WTC11 (cell line): ENCODE measurements around the gene TBC1D3I. TPM values are rescaled to one million over a fixed set of nuclear protein-coding genes. Genes with fewer than 3 reads are reported as not detected.
"Not testable (repeated sequence)": the region's sequence is repeated elsewhere in the genome, so short reads cannot be mapped to it uniquely, and the experiment has no call there.

ENCODE experiments used
- ATAC-seq: fragments of 200-7000 bp; cut with Tn5 transposase; 2 replicates; pipeline ENCODE4 v1.10.0; 2021; ENCODE audit warnings: mild to moderate bottlenecking, moderate library complexity
- CTCF ChIA-PET: fragments of 300-600 bp; sonication (Branson Sonifier 250); formaldehyde crosslinking; loops from one replicate; lab custom pipeline; 2021; ENCODE audit warnings: antibody characterized with exemption; lab: Charles Lee
- POLR2A ChIA-PET: fragments of 350-600 bp; sonication (Branson Sonifier 250); formaldehyde crosslinking; loops from one replicate; lab custom pipeline; 2021; ENCODE audit warnings: antibody characterized with exemption; lab: Charles Lee
- DNase-seq: peaks from one replicate; pipeline ENCODE4 v3.0.0; 2021; ENCODE audit warnings: low spot score
- H3K27ac Mint-ChIP-seq: 2 replicates; pipeline ENCODE4 v1.8.0; 2021; ENCODE audit warnings: mixed read lengths
- H3K27me3 Mint-ChIP-seq: 2 replicates; pipeline ENCODE4 v1.8.0; 2021; ENCODE audit warnings: low read depth, mild to moderate bottlenecking, moderate library complexity, mixed read lengths
- H3K36me3 Mint-ChIP-seq: 2 replicates; pipeline ENCODE4 v1.8.0; 2021; ENCODE audit warnings: mixed read lengths
- H3K4me1 Mint-ChIP-seq: 2 replicates; pipeline ENCODE4 v1.8.0; 2022; ENCODE audit warnings: mixed read lengths
- H3K4me3 Mint-ChIP-seq: 2 replicates; pipeline ENCODE4 v1.8.0; 2021; ENCODE audit warnings: mild to moderate bottlenecking, moderate library complexity, mixed read lengths
- H3K9me3 Mint-ChIP-seq: 2 replicates; pipeline ENCODE4 v1.8.0; 2021; ENCODE audit warnings: mixed read lengths
- ATF1 ChIP-seq: sonication (generic); formaldehyde crosslinking; IDR thresholded peaks from 2 replicates; pipeline ENCODE4 v1.8.1; 2023; ENCODE audit warnings: mild to moderate bottlenecking, moderate library complexity, missing genetic modification reagents
- CREM ChIP-seq: sonication (generic); formaldehyde crosslinking; IDR thresholded peaks from 2 replicates; pipeline ENCODE4 v1.8.1; 2022; ENCODE audit warnings: mild to moderate bottlenecking, missing genetic modification reagents, moderate library complexity
- FOXK1 ChIP-seq: sonication (generic); formaldehyde crosslinking; IDR thresholded peaks from 2 replicates; pipeline ENCODE4 v1.8.0; 2022; ENCODE audit warnings: mild to moderate bottlenecking, moderate library complexity, missing genetic modification reagents
- FOXP1 ChIP-seq: sonication (generic); formaldehyde crosslinking; IDR thresholded peaks from 2 replicates; pipeline ENCODE4 v1.8.0; 2022; ENCODE audit warnings: missing genetic modification reagents, mild to moderate bottlenecking, moderate library complexity, borderline replicate concordance
- GABPB1 ChIP-seq: sonication (generic); formaldehyde crosslinking; IDR thresholded peaks from 2 replicates; pipeline ENCODE4 v1.8.1; 2023; ENCODE audit warnings: mild to moderate bottlenecking, missing genetic modification reagents
- PRRX2 ChIP-seq: fragments of 250-450 bp; sonication (Bioruptor Pico); IDR thresholded peaks from 2 replicates; pipeline ENCODE4 v1.8.0; 2021; ENCODE audit warnings: mild to moderate bottlenecking
- TEAD4 ChIP-seq: sonication (generic); formaldehyde crosslinking; IDR thresholded peaks from 2 replicates; pipeline ENCODE4 v1.8.0; 2022; ENCODE audit warnings: mild to moderate bottlenecking, missing genetic modification reagents
- ZBTB21 ChIP-seq: sonication (generic); formaldehyde crosslinking; IDR thresholded peaks from 2 replicates; pipeline ENCODE4 v1.8.1; 2023; ENCODE audit warnings: mild to moderate bottlenecking, missing genetic modification reagents, borderline replicate concordance
- ZNF263 ChIP-seq: sonication (generic); formaldehyde crosslinking; IDR thresholded peaks from 2 replicates; pipeline ENCODE4 v1.8.1; 2022; ENCODE audit warnings: low read depth, mild to moderate bottlenecking, moderate library complexity, missing genetic modification reagents
- ZNF317 ChIP-seq: sonication (generic); formaldehyde crosslinking; IDR thresholded peaks from 2 replicates; pipeline ENCODE4 v1.8.1; 2023; ENCODE audit warnings: low read depth, mild to moderate bottlenecking, moderate library complexity, missing genetic modification reagents, borderline replicate concordance
- ZNF396 ChIP-seq: fragments of 250-450 bp; sonication (Bioruptor Pico); IDR thresholded peaks from 2 replicates; pipeline ENCODE4 v1.8.0; 2021; ENCODE audit warnings: mild to moderate bottlenecking, moderate library complexity, borderline replicate concordance
- total RNA-seq: library from RNA; stranded (reverse); gene quantifications from 3 replicates; pipeline ENCODE4 v1.2.3, GENCODE V29; 2021
- TF ChIP-seq, protein P1 (sequence below): sonication (generic); formaldehyde crosslinking; IDR thresholded peaks from 2 replicates; pipeline ENCODE4 v1.8.1; 2023; ENCODE audit warnings: mild to moderate bottlenecking, missing genetic modification reagents
- TF ChIP-seq, protein P2 (sequence below): sonication (generic); formaldehyde crosslinking; IDR thresholded peaks from 2 replicates; pipeline ENCODE4 v1.8.1; 2022; ENCODE audit warnings: mild to moderate bottlenecking, missing genetic modification reagents, moderate library complexity, borderline replicate concordance
- TF ChIP-seq, protein P3 (sequence below): sonication (generic); formaldehyde crosslinking; IDR thresholded peaks from 2 replicates; pipeline ENCODE4 v1.8.0; 2023; ENCODE audit warnings: missing genetic modification reagents, mild to moderate bottlenecking, borderline replicate concordance

Gene TBC1D3I
- total RNA-seq, 1 experiment from 2014 or later: 0.39 TPM

DNA sequence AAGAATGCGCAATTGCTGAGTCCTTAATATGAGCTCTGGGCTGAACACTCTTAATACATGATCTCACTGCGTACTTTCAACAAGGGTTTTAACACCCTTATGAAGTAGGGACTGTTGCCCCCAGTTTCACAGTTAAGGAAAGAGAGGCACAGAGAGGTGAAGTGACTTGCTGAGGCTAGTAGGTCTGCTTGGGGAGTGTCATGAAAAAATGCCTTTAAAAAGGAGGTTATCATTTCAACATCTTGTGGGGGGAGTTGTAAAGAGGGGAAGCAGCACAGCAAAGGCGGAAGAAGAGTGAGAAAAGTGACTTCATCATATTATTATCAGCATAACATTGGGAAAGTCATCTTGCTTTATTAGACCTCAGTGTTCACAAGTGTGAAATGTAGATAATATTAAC lies 51.4 kb downstream of the TBC1D3I start (continued):
- TF ChIP-seq CREM (CRISPR knock-in tag): no peak
- TF ChIP-seq, all 79 proteins: peak for 0

DNA sequence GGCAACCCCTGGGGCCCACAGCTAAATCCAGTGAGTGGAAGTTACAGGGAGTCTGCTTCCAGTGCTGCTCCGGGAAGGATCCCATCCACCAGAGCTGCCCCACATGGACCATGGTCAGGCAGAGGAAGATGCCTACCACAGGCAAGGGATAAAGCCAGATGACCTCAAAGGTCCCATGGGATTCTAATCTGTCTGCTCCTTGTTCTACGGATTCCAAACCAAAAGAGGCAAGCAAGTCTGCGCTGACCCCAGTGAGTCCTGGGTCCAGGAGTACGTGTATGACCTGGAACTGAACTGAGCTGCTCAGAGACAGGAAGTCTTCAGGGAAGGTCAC lies 52.1 kb downstream of the TBC1D3I start:
- Mint-ChIP-seq H3K36me3 (no peaks in the 10 kb centered on the region), H3K4me3 (no peak overlapping the region), H3K27me3 (no peaks in the 10 kb centered on the region), H3K4me1 (peaks cover 2% of the 10 kb centered on the region; the same call in 1 of the 2 replicates)
- no peak for ATAC-seq
- no peak for DNase-seq
- TF ChIP-seq ZNF317 (no peak), PRRX2 (CRISPR knock-in tag) (no peak)
- TF ChIP-seq, protein P1, sequence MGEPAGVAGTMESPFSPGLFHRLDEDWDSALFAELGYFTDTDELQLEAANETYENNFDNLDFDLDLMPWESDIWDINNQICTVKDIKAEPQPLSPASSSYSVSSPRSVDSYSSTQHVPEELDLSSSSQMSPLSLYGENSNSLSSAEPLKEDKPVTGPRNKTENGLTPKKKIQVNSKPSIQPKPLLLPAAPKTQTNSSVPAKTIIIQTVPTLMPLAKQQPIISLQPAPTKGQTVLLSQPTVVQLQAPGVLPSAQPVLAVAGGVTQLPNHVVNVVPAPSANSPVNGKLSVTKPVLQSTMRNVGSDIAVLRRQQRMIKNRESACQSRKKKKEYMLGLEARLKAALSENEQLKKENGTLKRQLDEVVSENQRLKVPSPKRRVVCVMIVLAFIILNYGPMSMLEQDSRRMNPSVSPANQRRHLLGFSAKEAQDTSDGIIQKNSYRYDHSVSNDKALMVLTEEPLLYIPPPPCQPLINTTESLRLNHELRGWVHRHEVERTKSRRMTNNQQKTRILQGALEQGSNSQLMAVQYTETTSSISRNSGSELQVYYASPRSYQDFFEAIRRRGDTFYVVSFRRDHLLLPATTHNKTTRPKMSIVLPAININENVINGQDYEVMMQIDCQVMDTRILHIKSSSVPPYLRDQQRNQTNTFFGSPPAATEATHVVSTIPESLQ (CRISPR knock-in tag): no peak
- TF ChIP-seq, all 79 proteins: peak for 0
- CTCF ChIA-PET: interaction anchor here (2.0 kb wide), 1 partner anchor 17 kb away, joined by 6 read pairs; no protein-coding TSS in a partner anchor
- H3K9me3 Mint-ChIP-seq: no peaks in the 10 kb centered on the region
- POLR2A ChIA-PET: no interaction called here
- no peak overlapping the region for H3K27ac Mint-ChIP-seq

DNA sequence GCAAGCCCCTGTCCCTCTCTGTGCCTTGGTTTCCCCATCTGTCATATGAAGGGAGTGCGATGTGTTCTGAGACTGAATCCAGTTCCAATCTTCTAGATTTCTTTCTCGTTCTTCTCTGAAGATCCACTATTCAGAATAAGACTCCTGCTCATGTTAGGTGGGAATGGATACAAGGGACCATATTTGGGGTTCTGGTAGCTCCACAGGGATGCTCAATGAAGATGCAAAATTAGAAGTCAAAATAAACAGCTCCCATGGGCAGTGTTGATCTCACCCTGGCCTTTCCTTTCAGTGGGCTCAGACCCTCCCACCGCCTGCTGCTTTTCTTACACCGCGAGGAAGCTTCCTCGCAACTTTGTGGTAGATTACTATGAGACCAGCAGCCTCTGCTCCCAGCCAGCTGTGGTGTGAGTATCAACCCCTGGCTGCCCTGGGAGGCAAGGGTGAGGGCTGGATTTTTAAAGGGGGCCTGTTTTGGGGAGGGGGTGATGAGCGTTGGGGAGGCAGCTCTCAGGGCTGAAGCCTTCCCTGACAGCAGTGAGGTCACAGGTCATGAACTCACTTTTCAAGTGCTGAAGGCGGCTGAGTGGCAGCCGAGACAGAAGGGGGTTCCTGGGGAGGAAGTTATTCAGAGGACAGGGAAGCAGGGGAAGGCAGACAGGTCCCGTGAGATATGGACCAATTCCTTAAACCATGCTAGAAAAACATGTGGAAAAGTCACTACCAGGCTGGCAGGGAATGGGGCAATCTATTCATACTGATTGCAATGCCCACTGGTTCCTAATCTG lies 52.7 kb downstream of the TBC1D3I start:
- H3K4me1 Mint-ChIP-seq: not testable (repeated sequence)

DNA sequence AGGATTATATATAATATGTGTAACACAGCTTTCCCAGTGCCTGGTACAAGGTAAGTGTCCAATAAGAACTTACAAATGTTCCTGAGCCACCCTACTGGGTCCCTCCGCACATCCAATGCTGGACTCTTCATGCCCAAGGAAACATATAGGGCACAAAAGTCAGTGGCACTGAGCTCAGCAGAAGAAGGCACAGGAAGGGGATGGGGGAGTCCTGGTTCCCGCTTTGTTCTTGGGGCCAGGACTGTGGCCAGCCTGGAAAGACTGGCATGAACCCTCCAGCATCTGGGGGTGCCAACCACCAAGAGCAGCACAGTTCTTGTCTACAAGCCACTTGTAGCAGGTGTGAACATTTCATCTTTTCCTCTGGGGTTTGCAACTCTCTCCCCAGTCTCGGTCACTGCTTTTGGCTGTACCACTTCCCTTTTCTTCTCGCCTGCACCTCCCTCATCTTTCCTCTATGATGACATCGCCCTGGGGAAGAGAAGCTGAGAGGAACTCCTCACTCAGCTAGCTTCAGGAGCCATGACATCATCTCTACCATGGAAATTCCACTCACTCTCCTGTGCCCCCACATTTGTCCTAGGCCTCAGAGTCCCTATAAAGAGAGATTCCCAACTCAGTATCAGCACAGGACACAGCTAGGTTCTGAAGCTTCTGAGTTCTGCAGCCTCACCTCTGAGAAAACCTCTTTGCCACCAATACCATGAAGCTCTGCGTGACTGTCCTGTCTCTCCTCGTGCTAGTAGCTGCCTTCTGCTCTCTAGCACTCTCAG lies 53.7 kb downstream of the TBC1D3I start, which contains the start of gene CCL4L2:
Gene CCL4L2 (plus strand): TSS at position 625 of the 773 bp plus-strand sequence.
- H3K27me3 Mint-ChIP-seq, DNase-seq, H3K4me3 Mint-ChIP-seq, H3K9me3 Mint-ChIP-seq, H3K4me1 Mint-ChIP-seq, ATAC-seq, POLR2A ChIA-PET, H3K36me3 Mint-ChIP-seq, H3K27ac Mint-ChIP-seq: not testable (repeated sequence)
- CTCF ChIA-PET: interaction anchor here (1.1 to 2.0 kb wide), 2 partner anchors 15 to 138 kb away, joined by 3 to 6 read pairs; no protein-coding TSS in a partner anchor

More for the DNA sequence above, 52.7 kb downstream of the TBC1D3I start:
- ATAC-seq, H3K9me3 Mint-ChIP-seq, H3K27me3 Mint-ChIP-seq, DNase-seq, H3K4me3 Mint-ChIP-seq, H3K27ac Mint-ChIP-seq, POLR2A ChIA-PET, H3K36me3 Mint-ChIP-seq: not testable (repeated sequence)
- CTCF ChIA-PET: interaction anchor here (2.0 kb wide), 1 partner anchor 16 kb away, joined by 6 read pairs; no protein-coding TSS in a partner anchor

DNA sequence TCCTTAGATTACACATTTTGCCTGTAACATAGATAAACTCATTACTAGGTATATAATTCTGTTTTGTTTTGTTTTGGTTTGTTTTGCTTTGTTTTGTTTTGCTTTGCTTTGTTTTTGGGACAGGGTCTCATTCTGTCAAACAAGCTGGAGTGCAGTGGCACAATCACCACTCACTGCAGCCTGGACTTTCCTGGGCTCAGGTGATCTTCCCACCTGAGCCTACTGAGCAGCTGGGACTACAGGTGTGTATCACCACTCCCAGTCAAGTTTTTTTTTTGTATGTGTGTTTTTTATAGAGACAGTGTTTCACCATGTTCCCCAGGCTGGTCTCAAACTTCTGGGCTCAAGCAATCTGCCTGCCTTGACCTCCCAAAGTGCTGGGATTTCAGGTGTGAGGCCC lies 54.8 kb downstream of the TBC1D3I start:
- Mint-ChIP-seq H3K27me3 (no peaks in the 10 kb centered on the region), H3K4me1 (peaks cover 2% of the 10 kb centered on the region; the same call in 1 of the 2 replicates)
- no peak for TF ChIP-seq FOXK1 (CRISPR knock-in tag)
- no peak for TF ChIP-seq ZNF263
- TF ChIP-seq, protein P2, sequence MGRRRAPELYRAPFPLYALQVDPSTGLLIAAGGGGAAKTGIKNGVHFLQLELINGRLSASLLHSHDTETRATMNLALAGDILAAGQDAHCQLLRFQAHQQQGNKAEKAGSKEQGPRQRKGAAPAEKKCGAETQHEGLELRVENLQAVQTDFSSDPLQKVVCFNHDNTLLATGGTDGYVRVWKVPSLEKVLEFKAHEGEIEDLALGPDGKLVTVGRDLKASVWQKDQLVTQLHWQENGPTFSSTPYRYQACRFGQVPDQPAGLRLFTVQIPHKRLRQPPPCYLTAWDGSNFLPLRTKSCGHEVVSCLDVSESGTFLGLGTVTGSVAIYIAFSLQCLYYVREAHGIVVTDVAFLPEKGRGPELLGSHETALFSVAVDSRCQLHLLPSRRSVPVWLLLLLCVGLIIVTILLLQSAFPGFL (CRISPR knock-in tag): no peak
- TF ChIP-seq FOXP1 (CRISPR knock-in tag): no peak
- TF ChIP-seq ZBTB21 (CRISPR knock-in tag): no peak
- no peak for TF ChIP-seq GABPB1 (CRISPR knock-in tag)
- no peak for TF ChIP-seq ZNF396 (CRISPR knock-in tag)
- no peak for TF ChIP-seq ATF1 (CRISPR knock-in tag)
- TF ChIP-seq, protein P3, sequence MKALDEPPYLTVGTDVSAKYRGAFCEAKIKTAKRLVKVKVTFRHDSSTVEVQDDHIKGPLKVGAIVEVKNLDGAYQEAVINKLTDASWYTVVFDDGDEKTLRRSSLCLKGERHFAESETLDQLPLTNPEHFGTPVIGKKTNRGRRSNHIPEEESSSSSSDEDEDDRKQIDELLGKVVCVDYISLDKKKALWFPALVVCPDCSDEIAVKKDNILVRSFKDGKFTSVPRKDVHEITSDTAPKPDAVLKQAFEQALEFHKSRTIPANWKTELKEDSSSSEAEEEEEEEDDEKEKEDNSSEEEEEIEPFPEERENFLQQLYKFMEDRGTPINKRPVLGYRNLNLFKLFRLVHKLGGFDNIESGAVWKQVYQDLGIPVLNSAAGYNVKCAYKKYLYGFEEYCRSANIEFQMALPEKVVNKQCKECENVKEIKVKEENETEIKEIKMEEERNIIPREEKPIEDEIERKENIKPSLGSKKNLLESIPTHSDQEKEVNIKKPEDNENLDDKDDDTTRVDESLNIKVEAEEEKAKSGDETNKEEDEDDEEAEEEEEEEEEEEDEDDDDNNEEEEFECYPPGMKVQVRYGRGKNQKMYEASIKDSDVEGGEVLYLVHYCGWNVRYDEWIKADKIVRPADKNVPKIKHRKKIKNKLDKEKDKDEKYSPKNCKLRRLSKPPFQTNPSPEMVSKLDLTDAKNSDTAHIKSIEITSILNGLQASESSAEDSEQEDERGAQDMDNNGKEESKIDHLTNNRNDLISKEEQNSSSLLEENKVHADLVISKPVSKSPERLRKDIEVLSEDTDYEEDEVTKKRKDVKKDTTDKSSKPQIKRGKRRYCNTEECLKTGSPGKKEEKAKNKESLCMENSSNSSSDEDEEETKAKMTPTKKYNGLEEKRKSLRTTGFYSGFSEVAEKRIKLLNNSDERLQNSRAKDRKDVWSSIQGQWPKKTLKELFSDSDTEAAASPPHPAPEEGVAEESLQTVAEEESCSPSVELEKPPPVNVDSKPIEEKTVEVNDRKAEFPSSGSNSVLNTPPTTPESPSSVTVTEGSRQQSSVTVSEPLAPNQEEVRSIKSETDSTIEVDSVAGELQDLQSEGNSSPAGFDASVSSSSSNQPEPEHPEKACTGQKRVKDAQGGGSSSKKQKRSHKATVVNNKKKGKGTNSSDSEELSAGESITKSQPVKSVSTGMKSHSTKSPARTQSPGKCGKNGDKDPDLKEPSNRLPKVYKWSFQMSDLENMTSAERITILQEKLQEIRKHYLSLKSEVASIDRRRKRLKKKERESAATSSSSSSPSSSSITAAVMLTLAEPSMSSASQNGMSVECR (CRISPR knock-in tag): no peak
- no peak for TF ChIP-seq TEAD4 (CRISPR knock-in tag)
- TF ChIP-seq ZNF317: no peak
- TF ChIP-seq, all 79 proteins: peak for 0
- no peak overlapping the region for H3K4me3 Mint-ChIP-seq
- H3K36me3 Mint-ChIP-seq: no peaks in the 10 kb centered on the region
- no peak overlapping the region for H3K27ac Mint-ChIP-seq
- no peak for ATAC-seq
- DNase-seq: no peak
- CTCF ChIA-PET: interaction anchor here (1.1 kb wide), 1 partner anchor 137 kb away, joined by 3 read pairs; no protein-coding TSS in a partner anchor
- POLR2A ChIA-PET: no interaction called here
- H3K9me3 Mint-ChIP-seq: no peaks in the 10 kb centered on the region

DNA sequence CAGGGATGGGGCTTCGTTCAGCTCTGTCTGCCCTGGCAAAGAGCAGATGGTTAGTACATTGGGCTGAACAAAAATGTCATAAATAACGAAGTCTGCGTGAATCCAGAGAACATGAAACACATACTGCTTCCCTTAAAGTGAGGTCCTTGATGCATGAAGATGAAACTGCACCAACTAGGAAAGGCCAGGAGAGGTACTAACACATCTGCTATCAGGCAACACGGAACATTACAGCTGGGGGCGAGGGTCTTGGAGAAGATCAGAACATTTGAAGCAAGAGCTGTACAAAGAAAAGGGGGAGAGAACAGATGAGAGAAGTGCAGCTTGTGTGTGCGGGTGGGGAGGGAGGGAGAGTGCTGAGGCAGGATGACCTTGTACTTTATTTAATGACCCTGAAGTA lies 57.0 kb downstream of the TBC1D3I start:
- DNase-seq, POLR2A ChIA-PET, H3K27ac Mint-ChIP-seq, H3K9me3 Mint-ChIP-seq, H3K4me1 Mint-ChIP-seq, H3K4me3 Mint-ChIP-seq, H3K27me3 Mint-ChIP-seq, ATAC-seq, H3K36me3 Mint-ChIP-seq: not testable (repeated sequence)
- CTCF ChIA-PET: interaction anchor here (0.6 kb wide), 1 partner anchor 1443 kb away, joined by 3 read pairs; no protein-coding TSS in a partner anchor
